NCI-H1105 (cell line): Measurements from ENCODE around the gene CYGB.
"Not testable (repeated sequence)": the region's sequence is repeated elsewhere in the genome, so short reads cannot be mapped to it uniquely, and the experiment has no call there.

Source experiments
- DNase-seq: peaks from one replicate; lab custom pipeline; 2025; lab: John Stamatoyannopoulos, UW

Gene CYGB

DNA sequence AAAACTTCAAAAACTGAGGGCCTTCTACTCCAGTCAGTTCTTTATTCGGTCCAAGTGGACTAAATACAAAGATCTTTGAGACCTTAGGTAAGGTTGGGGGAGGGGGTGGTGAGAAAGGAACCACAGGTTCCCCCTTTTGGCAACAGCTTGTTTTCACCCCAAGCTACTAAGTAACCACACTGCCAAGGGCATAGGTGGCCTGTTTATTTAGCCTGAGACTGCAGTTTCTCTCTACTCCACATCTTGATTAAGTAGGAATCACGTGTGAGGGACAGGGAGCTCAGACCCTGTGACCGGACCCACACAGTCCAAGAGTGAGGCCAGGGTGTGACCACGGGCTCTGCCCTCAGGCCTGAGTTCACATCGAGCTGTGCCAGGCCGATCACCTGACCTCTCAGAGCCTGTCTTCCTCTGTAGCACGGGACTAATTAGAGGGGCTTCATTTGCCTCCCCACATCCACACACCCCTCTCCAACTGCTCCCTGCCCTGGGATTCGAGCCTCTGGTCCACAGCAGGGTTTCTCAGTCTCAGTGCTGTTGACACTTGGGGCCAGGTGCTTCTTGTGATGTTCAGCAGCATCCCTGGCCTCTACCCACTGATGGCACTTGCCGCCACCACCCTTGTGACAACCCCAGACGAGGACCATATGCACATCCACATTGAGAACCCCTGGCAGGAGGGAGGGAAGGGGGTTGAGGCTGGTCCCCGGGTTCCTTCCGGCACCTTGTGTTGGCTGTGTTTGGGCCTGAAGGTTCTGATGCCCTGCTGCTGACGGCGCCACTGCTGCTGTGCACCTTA lies 30.3 kb upstream of the CYGB start:
- no peak for DNase-seq

DNA sequence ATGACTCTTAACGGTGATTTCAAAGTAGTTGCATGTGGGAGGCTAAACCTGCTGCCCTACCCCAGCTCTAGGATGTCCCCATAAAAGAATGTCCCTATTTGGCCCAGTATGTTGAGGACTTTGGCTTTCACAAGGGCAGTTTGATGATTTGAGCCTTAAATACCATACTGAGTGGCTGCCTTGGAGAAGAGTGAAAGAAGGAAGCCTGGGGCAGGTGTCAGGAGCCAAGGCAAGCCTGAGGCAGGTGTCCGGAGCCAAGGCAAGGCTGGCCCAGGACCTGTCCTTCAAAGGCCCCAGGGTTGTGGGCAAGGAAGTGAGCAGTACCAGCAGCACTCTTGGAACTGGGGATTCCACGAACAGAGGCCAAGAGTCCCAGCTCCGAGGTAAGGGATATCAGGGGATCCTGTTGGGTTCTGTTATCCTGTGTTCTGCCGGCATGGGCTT lies 29.5 kb upstream of the CYGB start:
- DNase-seq = no peak

DNA sequence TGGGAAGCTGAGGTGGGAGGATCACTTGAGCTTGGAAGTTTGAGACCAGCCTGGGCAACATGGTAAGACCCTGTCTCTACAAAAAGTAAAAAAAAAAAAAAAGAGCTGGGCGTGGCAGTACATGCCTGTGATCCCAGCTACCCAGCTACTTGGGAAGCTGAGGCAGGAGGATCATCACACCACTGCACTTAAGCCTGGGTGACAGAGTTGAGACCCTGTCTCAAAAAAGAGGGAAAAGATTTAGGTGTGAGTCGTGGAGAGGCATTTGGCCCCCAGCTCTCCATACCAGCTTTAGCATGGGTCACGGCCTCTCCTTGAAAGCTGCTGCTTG lies 29.1 kb upstream of the CYGB start:
- no peak for DNase-seq

DNA sequence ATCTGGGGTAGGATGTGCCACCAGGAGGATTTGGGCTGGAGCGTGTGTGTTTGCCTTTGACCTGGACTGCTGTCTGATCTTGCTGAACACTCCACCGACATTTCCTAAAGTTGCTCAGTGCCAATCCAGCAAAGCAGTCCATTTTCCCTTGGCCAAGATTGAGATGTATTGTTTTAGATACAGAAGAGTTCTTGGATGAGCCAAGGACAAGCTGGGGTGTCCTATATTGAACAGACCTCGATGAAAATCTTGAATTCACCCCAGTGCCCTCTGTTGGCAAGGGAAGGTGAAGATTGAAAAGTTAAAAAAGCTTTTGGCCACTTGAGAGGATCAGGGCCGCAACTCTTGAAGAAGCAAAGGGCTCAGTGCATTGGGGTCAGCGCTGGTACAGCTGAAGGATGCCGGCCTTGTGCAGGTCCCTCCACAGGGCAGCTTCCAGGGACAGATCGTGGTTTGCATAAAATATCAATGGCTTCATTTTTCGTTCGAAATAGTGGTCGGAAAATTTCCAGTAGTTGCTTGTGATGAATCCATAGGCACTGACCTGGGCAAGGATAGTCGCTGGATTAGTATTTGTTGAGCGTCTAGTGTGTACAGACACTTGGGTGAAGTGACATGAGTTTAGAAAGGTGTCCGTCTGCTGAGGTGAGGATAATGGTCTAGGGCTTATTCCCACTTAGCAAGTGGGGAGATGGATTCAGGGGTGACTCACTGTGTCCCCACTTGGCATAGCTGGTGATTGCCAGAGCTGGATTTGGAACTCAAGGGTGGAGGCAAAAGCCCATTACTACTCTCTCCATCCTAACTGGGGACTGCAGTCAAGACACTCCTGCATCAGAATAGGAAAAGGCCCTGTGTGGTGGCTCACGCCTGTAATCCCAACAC lies 28.5 kb upstream of the CYGB start:
- DNase-seq = no peak

DNA sequence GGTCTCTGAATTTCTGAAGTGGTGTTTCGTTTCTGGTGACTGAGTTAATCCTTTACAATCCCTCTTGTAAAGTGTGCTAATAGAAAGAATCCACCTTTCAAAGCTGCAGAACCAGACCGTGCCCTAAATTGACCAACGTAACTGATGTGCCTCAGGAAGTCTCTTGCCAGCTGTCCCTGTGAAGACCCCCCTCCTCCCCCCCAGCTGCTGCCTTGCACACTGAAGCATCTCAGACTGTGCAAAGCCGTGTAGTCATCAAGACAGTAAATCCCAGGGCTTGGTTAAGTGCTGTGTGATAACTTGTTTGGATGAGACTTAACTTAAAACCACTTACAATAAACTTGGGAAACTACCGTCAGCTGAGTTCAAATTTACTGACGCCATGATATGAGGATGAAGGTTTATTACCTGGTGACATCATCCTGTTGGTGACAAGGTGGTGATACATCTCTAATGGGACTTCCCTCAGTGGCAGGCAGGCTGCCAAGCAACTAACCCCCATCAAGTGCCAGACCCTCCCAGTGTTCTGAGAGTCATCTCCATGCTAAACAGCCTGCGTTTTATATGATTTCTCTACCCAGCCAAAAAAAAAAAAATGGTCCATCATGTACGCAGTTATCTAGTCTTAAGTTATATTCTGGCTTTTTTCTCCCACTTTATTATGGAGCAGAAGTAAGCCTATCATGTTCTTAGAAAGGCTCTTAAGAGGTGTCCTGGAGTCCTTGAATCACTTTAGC lies 27.6 kb upstream of the CYGB start:
- not testable (repeated sequence) for DNase-seq

DNA sequence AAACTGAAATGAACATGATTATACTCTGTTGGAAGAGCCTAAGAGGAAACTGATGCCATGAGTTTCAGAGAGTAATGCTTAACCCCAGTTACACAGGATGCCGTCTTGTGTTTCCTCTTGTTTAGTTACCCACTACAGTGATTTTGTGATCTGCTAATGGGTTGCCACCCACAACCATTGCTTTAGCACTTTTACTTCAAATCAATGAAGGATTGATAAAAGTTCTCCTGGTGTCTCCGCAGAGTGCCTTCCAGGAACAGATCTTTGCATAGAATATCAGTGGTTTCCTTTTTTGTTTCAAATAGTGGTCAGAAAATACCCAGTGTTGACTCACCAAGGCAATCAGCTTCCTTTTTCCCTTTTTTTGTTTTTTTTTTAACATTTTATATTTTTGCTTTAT lies 25.9 kb upstream of the CYGB start:
- DNase-seq = not testable (repeated sequence)

DNA sequence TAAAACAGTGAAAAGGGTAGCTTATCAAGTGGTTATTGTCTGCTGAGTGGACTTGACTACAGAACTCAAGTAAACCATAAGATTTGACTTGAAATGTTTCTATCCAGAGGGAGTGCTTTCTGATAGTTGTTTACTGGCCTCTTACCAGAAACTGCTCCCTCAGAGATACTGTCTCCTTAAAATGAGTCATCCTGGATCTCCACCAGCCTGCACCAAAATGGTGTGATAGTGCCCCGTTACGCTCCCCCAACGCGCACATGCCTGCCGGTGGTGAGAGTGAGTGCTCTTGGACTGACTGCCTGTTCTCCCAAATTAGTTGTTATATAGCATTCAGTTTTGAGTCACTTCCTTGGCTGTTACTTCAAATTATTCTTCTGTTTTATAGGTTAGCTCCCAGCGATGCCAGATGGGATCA lies 25.2 kb upstream of the CYGB start:
- DNase-seq = no peak

DNA sequence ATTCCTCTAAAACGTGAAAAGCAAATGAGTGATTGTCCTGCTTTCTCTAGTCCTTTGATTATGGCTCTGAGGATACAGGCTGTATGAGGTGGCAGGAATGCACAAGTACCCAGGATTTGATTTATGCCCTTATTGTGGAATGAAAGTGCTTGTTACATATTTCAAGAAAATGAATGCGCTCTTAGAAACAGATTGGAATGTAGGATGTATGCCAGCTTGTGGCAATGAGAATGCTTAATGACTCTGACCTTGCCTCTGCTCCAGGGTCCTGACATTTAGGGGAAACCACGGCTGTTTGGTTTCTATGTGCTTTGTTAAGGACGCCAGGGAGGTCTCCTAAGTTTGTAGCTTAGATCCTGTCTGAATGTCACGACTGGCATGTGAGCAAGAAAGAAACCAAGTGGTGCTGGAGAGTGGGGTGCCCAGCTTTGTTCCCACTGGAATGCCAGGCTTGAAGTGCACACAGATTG lies 24.3 kb upstream of the CYGB start:
- DNase-seq = no peak

DNA sequence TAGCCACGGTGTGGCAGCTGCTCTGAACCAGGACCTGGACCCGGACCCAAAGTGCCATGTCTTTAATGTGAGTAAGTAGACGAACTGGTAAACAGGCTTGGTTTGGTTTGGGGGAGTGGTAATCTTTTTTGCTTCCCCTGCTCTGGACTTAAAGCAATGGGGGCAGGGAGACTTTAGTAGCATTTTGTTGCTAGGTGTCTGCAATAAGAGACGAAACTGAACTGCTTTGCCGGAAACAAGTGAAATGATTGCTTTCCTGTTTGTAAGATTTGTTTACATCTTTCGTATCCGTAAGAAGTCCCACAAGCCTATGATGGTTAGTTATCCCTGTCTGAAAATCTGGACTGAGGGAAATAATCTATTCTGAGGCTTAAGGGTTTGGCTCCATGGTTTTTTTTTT lies 23.8 kb upstream of the CYGB start:
- no peak for DNase-seq

DNA sequence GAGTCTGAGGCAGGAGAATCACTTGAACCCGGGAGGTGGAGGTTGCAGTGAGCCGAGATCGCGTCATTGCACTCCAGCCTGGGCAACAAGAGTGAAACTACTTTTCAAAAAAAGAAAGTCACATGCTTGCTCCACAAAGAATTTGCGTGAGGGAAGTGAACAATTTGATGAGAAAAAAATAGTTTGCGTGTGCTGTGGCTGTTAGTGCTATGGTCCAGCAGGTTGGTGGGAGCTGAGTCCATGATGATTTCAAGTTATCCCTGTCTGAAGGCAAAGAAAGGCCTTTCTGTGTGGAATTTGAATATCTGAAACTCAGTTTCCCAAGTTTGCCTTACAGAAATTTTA lies 23.3 kb upstream of the CYGB start:
- no peak for DNase-seq

DNA sequence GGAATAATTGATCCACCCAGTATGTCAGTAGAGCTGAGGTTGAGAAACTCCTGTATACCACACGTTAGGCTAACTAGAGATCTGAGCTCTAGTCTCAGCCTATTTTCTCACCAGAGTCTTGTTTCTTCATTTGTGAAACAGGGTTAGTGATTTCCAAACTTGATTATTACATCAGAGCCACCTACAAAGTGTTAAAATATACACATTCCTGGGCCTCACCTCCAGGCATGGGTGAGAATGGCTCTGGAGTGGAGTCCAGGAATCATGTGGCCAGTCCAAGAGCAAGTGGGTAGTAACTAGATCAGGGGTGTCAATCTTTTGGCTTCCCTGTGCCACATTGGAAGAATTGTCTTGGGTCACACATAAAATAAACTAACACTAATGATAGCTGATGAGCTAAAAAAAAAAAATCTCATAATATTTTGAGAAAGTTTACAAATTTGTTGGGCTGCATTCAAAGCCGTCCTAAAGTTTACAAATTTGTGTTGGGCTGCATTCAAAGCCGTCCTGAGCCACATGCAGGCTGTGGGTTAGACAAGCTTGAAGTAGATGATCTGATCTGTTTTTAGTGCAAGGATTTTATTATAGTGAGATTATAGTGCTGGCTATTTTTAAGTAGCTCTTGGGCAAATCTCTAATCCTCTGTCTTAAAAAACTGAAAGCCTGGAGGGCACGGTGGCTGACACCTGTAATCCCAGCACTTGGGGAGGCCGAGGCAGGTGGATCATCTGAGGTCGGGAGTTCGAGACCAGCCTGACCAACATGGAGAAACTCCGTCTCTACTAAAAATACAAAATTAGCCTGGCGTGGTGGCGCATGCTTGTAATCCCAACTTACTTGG lies 22.7 kb upstream of the CYGB start:
- DNase-seq = no peak

DNA sequence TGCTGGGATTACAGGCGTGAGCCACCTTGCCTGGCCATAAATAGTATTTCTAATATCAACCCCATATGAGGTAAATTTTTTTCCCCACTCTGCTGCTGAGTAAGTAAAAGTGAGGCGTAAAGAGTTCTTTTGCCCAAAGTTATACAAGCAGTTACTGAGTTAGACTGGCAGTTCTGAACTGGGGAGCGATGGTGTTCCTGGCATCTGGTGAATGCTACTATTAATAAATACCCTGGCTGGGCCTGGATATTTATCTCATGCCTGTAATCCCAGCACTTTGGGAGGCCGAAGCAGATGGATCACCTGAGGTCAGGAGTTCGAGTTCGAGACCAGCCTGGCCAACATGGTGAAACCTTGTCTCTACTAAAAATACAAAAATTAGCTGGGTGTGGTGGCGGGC lies 22.0 kb upstream of the CYGB start:
- DNase-seq = not testable (repeated sequence)

DNA sequence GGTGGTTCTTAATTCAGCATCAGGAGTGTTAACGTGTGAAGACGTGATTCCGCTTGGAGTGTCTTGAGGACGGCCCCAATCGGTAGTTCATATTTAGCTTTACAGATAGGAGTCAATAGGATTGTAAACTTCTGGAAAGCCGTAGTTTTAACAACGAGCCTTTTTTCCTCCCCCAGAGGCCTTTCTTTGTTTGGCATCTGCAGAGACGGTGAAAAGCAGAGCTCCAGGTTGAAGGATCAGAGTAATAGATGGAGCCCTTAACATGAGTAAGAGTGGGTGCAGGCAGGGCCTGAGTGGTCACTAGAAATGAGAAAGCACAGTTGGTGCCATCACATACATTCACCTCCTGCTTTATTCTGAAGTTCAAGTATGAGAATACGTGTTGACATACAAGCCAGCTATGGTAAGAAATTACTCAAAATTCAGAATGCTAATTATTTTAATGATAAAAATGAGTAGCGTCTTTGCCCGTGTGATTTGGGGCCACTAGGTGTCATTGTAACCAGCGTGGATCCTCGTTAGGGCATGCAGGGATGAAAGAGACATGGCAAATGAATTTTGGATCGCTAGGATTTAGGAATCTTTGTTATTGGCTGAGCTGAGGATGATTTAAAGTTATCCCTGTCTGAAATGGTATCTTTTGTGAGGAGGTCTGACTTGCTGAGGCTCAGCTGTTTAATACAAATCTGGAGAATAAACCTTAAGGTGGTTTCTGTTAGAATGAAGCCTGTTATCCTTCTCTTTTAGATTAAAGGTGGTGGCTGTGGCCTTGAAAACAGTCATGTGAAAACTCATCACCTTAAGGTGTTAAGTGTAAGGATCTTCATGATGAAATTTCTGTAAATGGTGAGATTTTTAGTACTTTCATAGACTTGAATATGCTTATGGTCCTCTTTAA lies 20.9 kb upstream of the CYGB start:
- DNase-seq = no peak

DNA sequence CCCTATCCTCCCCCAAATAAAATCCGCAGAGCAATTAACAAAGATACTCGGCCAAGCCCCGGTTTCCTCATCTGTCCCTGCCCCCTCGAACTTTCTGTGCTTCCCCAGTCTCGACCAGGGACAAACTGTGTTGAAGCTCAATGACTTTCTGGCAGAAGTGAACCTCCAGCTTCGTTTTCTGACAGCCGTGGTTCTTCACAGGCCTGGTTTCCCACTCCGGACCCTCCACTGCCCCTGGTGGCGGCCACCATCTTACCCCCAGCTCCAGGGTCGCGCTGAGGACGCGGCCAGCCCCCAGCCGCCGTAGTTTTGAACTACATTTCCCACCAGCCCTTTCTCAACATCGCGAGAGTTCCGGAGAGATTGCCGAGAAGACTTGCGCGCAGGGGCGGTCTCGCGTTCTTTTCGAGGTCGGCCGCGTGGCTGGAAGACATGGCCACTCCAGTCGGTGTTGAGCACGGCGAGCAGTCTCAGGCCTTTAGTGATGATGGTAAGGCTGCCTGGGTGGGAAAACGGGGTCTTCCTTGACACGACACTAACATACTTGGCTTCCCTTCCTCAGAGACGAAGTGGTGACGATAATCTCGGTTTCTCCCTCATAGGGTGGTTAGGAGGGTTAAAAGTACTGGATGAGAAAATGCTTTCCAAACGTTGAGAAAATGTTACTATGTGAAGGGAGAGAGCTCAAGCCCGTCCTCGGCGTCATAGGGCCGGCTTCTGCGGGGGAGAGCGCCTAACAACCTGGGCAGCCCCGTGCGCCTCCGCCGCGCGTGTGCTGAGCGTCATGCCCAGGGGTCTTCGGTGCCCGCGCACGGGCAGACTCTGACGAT lies 20.1 kb upstream of the CYGB start:
- DNase-seq = peak; percentile 96

DNA sequence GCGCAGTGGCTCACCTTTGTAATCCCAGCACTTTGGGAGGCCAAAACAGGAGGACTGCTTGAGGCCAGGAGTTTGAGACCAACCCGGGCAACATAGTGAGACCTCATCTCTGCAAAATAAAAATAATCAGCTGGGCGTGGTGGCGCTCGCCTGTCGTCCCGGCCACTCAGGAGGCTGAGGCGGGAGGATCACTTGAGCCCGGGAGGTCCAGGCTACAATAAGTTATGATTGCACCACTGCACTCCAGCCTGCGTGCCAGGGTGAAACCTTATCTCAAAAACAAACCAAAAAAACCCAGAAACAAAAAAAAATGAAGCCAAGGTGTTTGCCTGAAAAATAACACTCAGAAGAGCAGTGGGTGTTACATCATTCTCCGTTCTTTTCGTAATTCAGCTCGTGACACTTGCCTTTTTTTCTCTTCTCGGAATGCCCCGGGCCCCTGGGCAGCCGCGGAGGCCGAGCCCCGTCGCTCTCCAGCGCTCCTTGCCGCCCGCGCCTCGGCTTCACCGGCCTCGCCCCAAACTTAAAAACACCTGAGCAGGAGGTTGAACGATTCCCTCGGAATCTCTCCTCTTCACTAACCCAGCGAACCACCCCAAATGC lies 19.4 kb upstream of the CYGB start:
- no peak for DNase-seq

DNA sequence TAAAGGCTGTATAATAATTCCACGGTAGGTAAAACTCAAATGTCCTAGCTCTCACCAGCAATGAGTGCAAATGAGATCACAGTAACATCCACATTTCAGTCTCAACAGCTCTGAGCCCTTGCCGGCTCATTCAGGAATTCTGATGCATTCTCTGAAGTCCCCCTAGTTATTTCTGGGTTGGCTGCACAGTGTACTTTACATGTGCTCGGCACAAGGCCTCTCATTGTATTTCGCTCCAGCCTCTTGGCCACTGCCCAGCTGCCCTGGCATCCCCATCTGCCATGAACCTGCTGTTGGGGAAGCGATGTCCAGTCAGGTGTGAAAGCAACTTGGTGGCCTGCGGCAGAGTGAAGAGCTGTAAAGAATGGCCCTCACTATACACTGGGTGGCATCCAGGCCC lies 16.6 kb upstream of the CYGB start:
- no peak for DNase-seq

DNA sequence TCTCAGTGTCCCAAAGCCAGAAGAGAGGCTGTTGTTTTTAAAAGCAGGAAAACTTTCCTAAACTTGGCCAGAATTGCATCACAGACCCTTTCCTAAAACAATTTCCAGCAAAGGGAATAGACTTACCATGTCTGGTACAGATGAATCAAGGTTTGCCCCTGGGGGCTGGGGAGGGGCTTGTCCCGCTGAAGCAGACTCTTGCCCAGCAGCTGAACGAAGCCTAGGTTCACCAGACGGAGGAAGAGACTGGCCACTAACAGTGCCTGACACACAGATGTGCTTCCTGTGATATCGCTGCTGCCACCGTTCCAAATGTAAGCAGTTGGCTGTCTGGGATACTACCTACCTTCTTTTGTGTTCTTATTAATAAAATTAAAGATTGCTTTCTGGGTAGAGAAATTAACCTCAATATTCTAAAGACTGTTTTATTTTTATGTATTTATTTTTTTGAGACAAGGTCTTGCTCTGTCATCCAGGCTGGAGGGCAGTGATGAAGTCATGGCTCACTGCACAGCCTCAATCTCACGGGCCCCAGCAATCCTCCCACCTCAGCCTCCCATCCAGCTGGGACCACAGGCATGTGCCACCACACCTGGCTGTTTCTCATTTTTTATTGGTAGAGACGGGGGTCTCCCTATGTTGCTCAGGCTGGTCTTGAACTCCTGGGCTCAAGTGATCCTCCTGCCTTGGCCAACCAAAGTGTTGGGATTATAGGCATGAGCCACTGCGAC lies 15.8 kb upstream of the CYGB start:
- DNase-seq = no peak

DNA sequence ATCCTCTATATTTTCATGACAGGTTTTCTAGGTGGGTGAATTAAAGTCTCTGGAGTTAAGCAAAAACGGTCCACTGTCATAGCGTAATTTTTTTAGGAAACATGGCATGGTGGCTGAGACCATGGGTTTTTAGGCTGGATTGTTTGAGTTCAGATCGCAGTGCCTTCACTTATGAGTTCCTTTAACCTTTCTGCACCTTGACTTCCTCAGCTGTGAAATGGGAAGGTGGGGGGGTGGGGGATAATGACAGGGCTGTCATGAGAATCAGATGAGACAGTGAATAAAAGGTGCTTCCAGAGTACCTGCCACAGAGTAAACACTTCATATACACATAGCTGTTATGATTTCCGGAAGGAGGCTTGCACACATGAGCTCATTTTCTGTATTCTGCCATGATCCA lies 14.2 kb upstream of the CYGB start:
- DNase-seq = no peak
